Chondrocyte (in vitro differentiated cells): ENCODE measurements around the gene OR51I1. TPM values are rescaled to one million over a fixed set of nuclear protein-coding genes. Genes with fewer than 3 reads are reported as not detected.

Source experiments
- DNase-seq: peaks from one replicate; pipeline ENCODE4 v3.0.0; 2021; ENCODE audit warnings: mixed read lengths, low spot score
- H3K27ac Mint-ChIP-seq: one replicate; pipeline ENCODE4 v1.8.0; 2021; ENCODE audit warnings: mild to moderate bottlenecking, moderate library complexity, mixed read lengths; ENCODE audit not compliant: unreplicated experiment
- H3K27me3 Mint-ChIP-seq: 2 replicates; pipeline ENCODE4 v1.8.0; 2021; ENCODE audit warnings: low read depth, mixed read lengths
- H3K36me3 Mint-ChIP-seq: 2 replicates; pipeline ENCODE4 v1.8.0; 2021; ENCODE audit warnings: low read depth, mixed read lengths
- H3K4me1 Mint-ChIP-seq: 2 replicates; pipeline ENCODE4 v1.8.0; 2021; ENCODE audit warnings: low read depth, mild to moderate bottlenecking, mixed read lengths
- H3K4me3 Mint-ChIP-seq: one replicate; pipeline ENCODE4 v1.8.0; 2021; ENCODE audit warnings: mild to moderate bottlenecking, moderate library complexity, mixed read lengths; ENCODE audit not compliant: unreplicated experiment
- H3K9me3 Mint-ChIP-seq: 2 replicates; pipeline ENCODE4 v1.8.0; 2021; ENCODE audit warnings: low read depth, mixed read lengths
- total RNA-seq: library from RNA; stranded (reverse); gene quantifications from 3 replicates; pipeline ENCODE4 v1.2.1, GENCODE V29; 2021
- TF ChIP-seq, protein P1 (sequence below): fragments of 200-600 bp; sonication (generic); IDR thresholded peaks from 2 replicates; pipeline ENCODE4 v1.5.0; 2021; ENCODE audit warnings: antibody characterized with exemption, mild to moderate bottlenecking, moderate library complexity

OR51I1 gene
- total RNA-seq, 1 donor from 2014 or later: not detected

DNA sequence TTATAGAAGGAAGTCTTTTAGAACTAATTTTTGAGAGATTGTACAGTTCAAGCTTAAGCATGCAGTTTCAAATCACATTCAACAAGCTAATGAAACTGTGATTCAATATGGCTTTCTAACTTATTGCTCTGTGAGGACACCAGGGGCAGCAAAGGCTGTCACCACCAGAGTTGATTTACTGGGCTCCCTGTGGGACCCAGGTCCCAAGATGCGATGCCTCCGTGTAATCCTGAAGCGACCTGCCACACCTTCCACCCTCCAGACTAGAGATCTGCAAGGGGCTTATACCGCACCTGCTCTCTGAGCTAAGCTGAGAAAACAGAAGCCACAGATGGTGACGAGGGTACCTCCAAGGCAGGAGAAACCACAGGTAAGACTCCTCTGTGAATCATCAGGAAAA lies 20.3 kb downstream of the OR51I1 start:
- Mint-ChIP-seq H3K9me3 (no peaks in the 10 kb centered on the region), H3K36me3 (no peaks in the 10 kb centered on the region), H3K27me3 (peaks cover 10% of the 10 kb centered on the region), H3K4me1 (no peaks in the 10 kb centered on the region), H3K27ac (no peak overlapping the region), H3K4me3 (no peak overlapping the region)
- TF ChIP-seq, protein P1, sequence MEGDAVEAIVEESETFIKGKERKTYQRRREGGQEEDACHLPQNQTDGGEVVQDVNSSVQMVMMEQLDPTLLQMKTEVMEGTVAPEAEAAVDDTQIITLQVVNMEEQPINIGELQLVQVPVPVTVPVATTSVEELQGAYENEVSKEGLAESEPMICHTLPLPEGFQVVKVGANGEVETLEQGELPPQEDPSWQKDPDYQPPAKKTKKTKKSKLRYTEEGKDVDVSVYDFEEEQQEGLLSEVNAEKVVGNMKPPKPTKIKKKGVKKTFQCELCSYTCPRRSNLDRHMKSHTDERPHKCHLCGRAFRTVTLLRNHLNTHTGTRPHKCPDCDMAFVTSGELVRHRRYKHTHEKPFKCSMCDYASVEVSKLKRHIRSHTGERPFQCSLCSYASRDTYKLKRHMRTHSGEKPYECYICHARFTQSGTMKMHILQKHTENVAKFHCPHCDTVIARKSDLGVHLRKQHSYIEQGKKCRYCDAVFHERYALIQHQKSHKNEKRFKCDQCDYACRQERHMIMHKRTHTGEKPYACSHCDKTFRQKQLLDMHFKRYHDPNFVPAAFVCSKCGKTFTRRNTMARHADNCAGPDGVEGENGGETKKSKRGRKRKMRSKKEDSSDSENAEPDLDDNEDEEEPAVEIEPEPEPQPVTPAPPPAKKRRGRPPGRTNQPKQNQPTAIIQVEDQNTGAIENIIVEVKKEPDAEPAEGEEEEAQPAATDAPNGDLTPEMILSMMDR: no peak
- DNase-seq: no peak

DNA sequence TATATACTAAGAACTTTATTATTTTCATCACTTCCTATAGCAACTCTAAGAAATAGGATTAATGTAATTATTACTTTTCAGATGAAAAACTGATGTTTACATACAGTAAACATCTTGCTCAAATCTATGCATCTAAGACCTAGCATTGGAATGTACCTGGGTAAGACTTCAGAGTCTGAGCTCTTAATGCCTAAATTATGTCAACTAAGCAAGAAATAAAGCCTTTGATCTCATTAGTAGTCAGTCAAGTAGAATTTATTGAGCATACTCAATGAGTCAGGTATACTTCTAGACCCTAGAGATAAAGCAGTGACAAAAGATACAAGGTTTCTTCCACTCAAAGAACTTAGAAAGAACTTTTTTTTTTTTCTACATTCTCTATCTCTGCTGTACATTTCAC lies 36.1 kb downstream of the OR51I1 start:
- no peaks in the 10 kb centered on the region for H3K9me3 Mint-ChIP-seq
- H3K4me3 Mint-ChIP-seq: no peak overlapping the region
- peaks cover 22% of the 10 kb centered on the region for H3K27me3 Mint-ChIP-seq
- TF ChIP-seq, protein P1: no peak
- no peaks in the 10 kb centered on the region for H3K4me1 Mint-ChIP-seq
- no peaks in the 10 kb centered on the region for H3K36me3 Mint-ChIP-seq
- no peak overlapping the region for H3K27ac Mint-ChIP-seq
- DNase-seq: no peak

DNA sequence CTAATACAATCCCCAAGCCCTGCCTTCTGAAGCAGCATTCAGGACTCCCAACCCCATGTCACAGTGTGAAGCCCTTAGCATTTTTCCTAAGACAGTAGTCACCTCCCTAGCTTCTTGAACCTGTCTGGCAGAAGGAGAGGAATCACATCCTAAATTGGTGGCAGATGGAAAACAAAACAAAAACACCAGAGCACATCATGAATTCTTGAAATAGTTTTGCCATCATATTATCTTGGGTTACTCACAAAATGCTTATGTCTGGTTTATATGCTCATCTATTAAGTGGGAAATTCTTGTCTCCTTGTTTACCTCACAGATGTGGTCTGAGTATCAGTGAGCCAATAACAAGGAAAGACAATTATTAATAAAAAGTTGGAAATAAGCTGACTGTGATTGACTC lies 42.4 kb downstream of the OR51I1 start:
- Mint-ChIP-seq H3K4me3 (no peak overlapping the region), H3K27me3 (peaks cover 26% of the 10 kb centered on the region), H3K4me1 (no peaks in the 10 kb centered on the region), H3K36me3 (no peaks in the 10 kb centered on the region), H3K9me3 (no peaks in the 10 kb centered on the region), H3K27ac (no peak overlapping the region)
- no peak for DNase-seq
- TF ChIP-seq, protein P1: no peak

DNA sequence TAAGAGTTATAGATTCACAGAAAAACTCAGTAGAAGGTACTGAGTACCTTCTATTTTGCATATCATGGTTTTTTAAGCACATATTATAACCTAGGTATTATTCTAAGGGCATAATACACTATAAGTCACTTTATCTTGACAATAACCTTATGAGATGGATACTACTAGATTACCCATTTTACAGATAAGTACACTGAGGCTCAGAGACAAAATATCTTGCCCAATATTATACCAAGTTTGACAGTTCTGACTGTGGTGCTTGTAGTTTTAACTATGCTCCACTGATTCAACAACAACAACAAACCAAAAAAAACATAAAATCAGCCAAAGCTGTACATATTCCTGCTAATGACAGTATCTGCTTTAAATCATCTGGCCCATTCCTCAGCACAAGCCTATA lies 47.2 kb downstream of the OR51I1 start:
- TF ChIP-seq, protein P1: no peak
- no peaks in the 10 kb centered on the region for H3K4me1 Mint-ChIP-seq
- H3K27me3 Mint-ChIP-seq: peaks cover 17% of the 10 kb centered on the region
- no peak for DNase-seq
- H3K4me3 Mint-ChIP-seq: no peak overlapping the region
- H3K9me3 Mint-ChIP-seq: no peaks in the 10 kb centered on the region
- H3K27ac Mint-ChIP-seq: no peak overlapping the region
- no peaks in the 10 kb centered on the region for H3K36me3 Mint-ChIP-seq

Other genes with a start within 250 kb of the OR51I1 start
- gene OR51V1, start 240.8 kb downstream of the OR51I1 start, total RNA-seq: not detected in 3 replicates
- gene HBB, start 214.4 kb downstream of the OR51I1 start, total RNA-seq: not detected in 3 replicates
- not detected in 3 replicates for gene HBD, start 207.0 kb downstream of the OR51I1 start, total RNA-seq
- gene HBG1, start 191.7 kb downstream of the OR51I1 start, total RNA-seq: not detected in 3 replicates
- gene HBG2, start 186.7 kb downstream of the OR51I1 start, total RNA-seq: not detected in 3 replicates
- not detected in 3 replicates for gene HBE1, start 171.6 kb downstream of the OR51I1 start, total RNA-seq
- not detected in 3 replicates for gene OR51B4, start 139.6 kb downstream of the OR51I1 start, total RNA-seq
- not detected in 3 replicates for gene OR51B2, start 117.2 kb downstream of the OR51I1 start, total RNA-seq
- 0.20 TPM in 1 of 3 replicates, not detected in the others for gene OR51B5, start 98.0 kb downstream of the OR51I1 start, total RNA-seq
- gene OR51B6, start 90.0 kb downstream of the OR51I1 start, total RNA-seq: not detected in 3 replicates
- not detected in 3 replicates for gene OR51M1, start 57.7 kb downstream of the OR51I1 start, total RNA-seq
- not detected in 3 replicates for gene OR51Q1, start 19.4 kb downstream of the OR51I1 start, total RNA-seq
- gene OR51I2, start 7.8 kb upstream of the OR51I1 start, total RNA-seq: not detected in 3 replicates
- gene OR52D1, start 47.2 kb upstream of the OR51I1 start, total RNA-seq: not detected in 3 replicates
- 0.13 to 0.31 TPM in 2 of 3 replicates, not detected in the other for gene UBQLN3, start 68.4 kb upstream of the OR51I1 start, total RNA-seq
- gene UBQLNL, start 75.2 kb upstream of the OR51I1 start, total RNA-seq: 0.22 to 0.41 TPM (median 0.23 TPM) in 3 replicates
- gene OR52H1, start 107.0 kb upstream of the OR51I1 start, total RNA-seq: 0.39 TPM in 1 of 3 replicates, not detected in the others
- gene OR52B6, start 139.4 kb upstream of the OR51I1 start, total RNA-seq: not detected in 3 replicates
- gene TRIM6, start 155.1 kb upstream of the OR51I1 start, total RNA-seq: 1.5 to 2.3 TPM (median 2.1 TPM) in 3 replicates
- 1.6 to 4.0 TPM (median 2.1 TPM) in 3 replicates for gene TRIM34, start 183.5 kb upstream of the OR51I1 start, total RNA-seq
- 31.0 to 36.2 TPM (median 34.1 TPM) in 3 replicates for gene TRIM5, start 243.6 kb upstream of the OR51I1 start, total RNA-seq
- 85.9 to 108 TPM (median 94.7 TPM) in 3 replicates for gene TRIM22, start 248.3 kb upstream of the OR51I1 start, total RNA-seq